ENCODE data around the gene DCDC2C.

- TF ChIP-seq CTCF (conservative IDR thresholded peaks at IDR 0.05) (peak; percentile 66), EZH2 (IDR thresholded peaks at IDR 0.05; ENCODE audit: low read depth) (no peak)
These were observed 77.4 kb downstream of the DCDC2C start for GRCh38 chr2:3780477-3781402.

Measured in PC-9 (cell line).